PC-9 (cell line): ENCODE results near the gene ANKS6. TPM values are rescaled to one million over a fixed set of nuclear protein-coding genes. Genes with fewer than 3 reads are reported as not detected.

ENCODE experiments used
- Bru-seq: library from RNA; stranded (reverse); fragments of 400-500 nt; gene quantifications from one replicate; lab custom pipeline; 2021; lab: Mats Ljungman, UMichigan
- BruChase-seq, 2 experiments: library from RNA; stranded (reverse); fragments of 400-500 nt; gene quantifications; one replicate each; lab custom pipeline; 2021; lab: Mats Ljungman, UMichigan
- BruUV-seq: library from RNA; stranded (reverse); fragments of 400-500 nt; replicated peaks from 2 replicates; lab custom pipeline; 2021; lab: Mats Ljungman, UMichigan
- CTCF ChIA-PET: fragments of 300-600 bp; sonication (Branson Sonifier 250); formaldehyde crosslinking; loops from one replicate; lab custom pipeline; 2022; ENCODE audit warnings: antibody characterized with exemption; lab: Charles Lee
- POLR2A ChIA-PET: fragments of 300-600 bp; sonication (Branson Sonifier 250); formaldehyde crosslinking; loops from one replicate; lab custom pipeline; 2022; ENCODE audit warnings: antibody characterized with exemption; ENCODE audit not compliant: unreplicated experiment; lab: Charles Lee
- DNase-seq, 2 experiments: peaks; one replicate each; pipeline versions ENCODE4 v3.0.0 to v3.0.0-alpha.2; 2015 to 2022; ENCODE audit warnings: mixed read lengths in 1 of 2
- H2AFZ ChIP-seq: fragments of 200-600 bp; sonication (generic); 2 replicates; pipeline ENCODE4 v1.8.1; 2017; ENCODE audit warnings: antibody characterized with exemption
- H3F3A ChIP-seq: fragments of 200-600 bp; sonication (generic); 2 replicates; pipeline ENCODE4 v1.8.1; 2017; ENCODE audit warnings: antibody characterized with exemption, mild to moderate bottlenecking, low read depth; ENCODE audit not compliant: insufficient read depth
- H3K27ac ChIP-seq: fragments of 200-600 bp; sonication (generic); 2 replicates; pipeline ENCODE4 v1.6.1; 2016; ENCODE audit warnings: mixed run types
- H3K27me3 ChIP-seq: fragments of 200-600 bp; sonication (generic); 2 replicates; pipeline ENCODE4 v1.6.1; 2016; ENCODE audit warnings: low read depth, mixed run types; ENCODE audit not compliant: insufficient read depth
- H3K36me3 ChIP-seq: fragments of 200-600 bp; sonication (generic); 2 replicates; pipeline ENCODE4 v1.6.1; 2016; ENCODE audit warnings: low read depth, mixed run types
- H3K4me1 ChIP-seq: fragments of 200-600 bp; sonication (generic); replicated peaks from 2 replicates; pipeline ENCODE4 v1.6.1; 2016; ENCODE audit warnings: mixed run types; ENCODE audit not compliant: insufficient read depth
- H3K4me2 ChIP-seq: fragments of 200-600 bp; sonication (generic); 2 replicates; pipeline ENCODE4 v1.6.1; 2017; ENCODE audit warnings: mixed run types
- H3K4me3 ChIP-seq: fragments of 200-600 bp; sonication (generic); 2 replicates; pipeline ENCODE4 v1.6.1; 2016; ENCODE audit warnings: mixed run types
- H3K79me2 ChIP-seq: fragments of 200-600 bp; sonication (generic); 2 replicates; pipeline ENCODE4 v1.6.1; 2017; ENCODE audit warnings: low read depth, mixed run types
- H3K9me2 ChIP-seq: fragments of 200-600 bp; sonication (generic); 2 replicates; pipeline ENCODE4 v1.8.1; 2017; ENCODE audit warnings: mild to moderate bottlenecking; ENCODE audit not compliant: insufficient read depth
- H3K9me3 ChIP-seq: fragments of 200-600 bp; sonication (generic); 2 replicates; pipeline ENCODE4 v1.8.1; 2016; ENCODE audit warnings: low read depth; ENCODE audit not compliant: insufficient read depth
- H4K20me1 ChIP-seq: fragments of 200-600 bp; sonication (generic); 2 replicates; pipeline ENCODE4 v1.8.1; 2017; ENCODE audit not compliant: insufficient read depth
- CTCF ChIP-seq: fragments of 200-600 bp; sonication (generic); conservative IDR thresholded peaks from 2 replicates; pipeline ENCODE4 v1.6.1; 2017; ENCODE audit warnings: mixed run types, antibody characterized with exemption, mild to moderate bottlenecking, moderate library complexity
- EZH2 ChIP-seq: fragments of 200-600 bp; sonication (generic); IDR thresholded peaks from 2 replicates; pipeline ENCODE4 v1.8.0; 2017; ENCODE audit warnings: antibody characterized with exemption, low read depth
- intact Hi-C: fragments of 100-400 bp; cut with micrococcal nuclease; formaldehyde crosslinking; loops from one replicate; pipeline ENCODE4 v1.10.0; 2022; ENCODE audit not compliant: unreplicated experiment
- long read RNA-seq: library from polyadenylated mRNA; stranded (forward); transcript quantifications from one replicate; pipeline ENCODE4 v2.0.0, GENCODE V29; 2022
- total RNA-seq: library from RNA; stranded (reverse); gene quantifications from 2 replicates; pipeline ENCODE4 v1.2.3, GENCODE V29; 2021

ANKS6 gene
- 74.7 and 87.7 TPM in 2 replicates for total RNA-seq
- percentile 80 among the genes with signal in this experiment for Bru-seq, nascent RNA
- BruChase-seq, experiment 1, labeled RNA remaining after a 2-hour chase = percentile 86 among the genes with signal in this experiment
- percentile 79 among the genes with signal in this experiment for BruChase-seq, experiment 2, labeled RNA remaining after a 6-hour chase
- long read RNA-seq, full-length matches to known transcripts = 4 of 80 reads
- long read RNA-seq, partial matches to known transcripts = 22 of 80 reads
- long read RNA-seq, other reads (novel, unspliced or antisense) = 54 of 80 reads

GRCh38 chr9:98796364-98797101, at the start of gene ANKS6:
TSS of gene ANKS6 (minus strand) at chr9:98796555. CDS start at chr9:98796491, 64 bp downstream.
- Histone ChIP-seq H3F3A (peaks cover 21% of the 10 kb centered on the region; the same call in 1 of the 2 replicates), H4K20me1 (no peaks in the 10 kb centered on the region), H3K4me3 (peak within 1 kb of the TSS; percentile 64), H3K27ac (no peak within 1 kb of the TSS), H3K4me1 (peaks cover 44% of the 10 kb centered on the region), H3K9me3 (no peaks in the 10 kb centered on the region), H3K36me3 (no peaks in the 10 kb centered on the region), H3K4me2 (peak within 1 kb of the TSS; percentile 90), H3K9me2 (no peaks in the 10 kb centered on the region), H2AFZ (peak within 1 kb of the TSS; percentile 94), H3K79me2 (peaks cover 43% of the 10 kb centered on the region), H3K27me3 (no peaks in the 10 kb centered on the region)
- ChIA-PET CTCF (no interaction called here), POLR2A (no interaction called here)
- TF ChIP-seq EZH2 (no peak), CTCF (peak; percentile 49; the same call in 1 of the 2 replicates)
- DNase-seq = peak in 1 of 2 experiments; percentile 87
- no TSS peak for BruUV-seq
- intact Hi-C loops = loop anchor here (10.0 kb wide), 4 partner anchors 222 to 722 kb away; no protein-coding TSS in a partner anchor

- ChIA-PET POLR2A (no interaction called here), CTCF (no interaction called here)
- Histone ChIP-seq H3K4me1 (peaks cover 7% of the 10 kb centered on the region), H3F3A (peaks cover 15% of the 10 kb centered on the region), H3K79me2 (no peaks in the 10 kb centered on the region), H3K27ac (no peak overlapping the region), H3K27me3 (no peaks in the 10 kb centered on the region), H3K4me2 (no peak overlapping the region), H3K36me3 (peaks cover 11% of the 10 kb centered on the region; the same call in 1 of the 2 replicates), H4K20me1 (no peaks in the 10 kb centered on the region), H3K4me3 (no peak overlapping the region), H3K9me3 (no peaks in the 10 kb centered on the region), H2AFZ (no peak overlapping the region), H3K9me2 (no peaks in the 10 kb centered on the region)
- BruUV-seq = no TSS peak
- no peak for TF ChIP-seq CTCF
- no peak for TF ChIP-seq EZH2
- intact Hi-C loops = loop anchor here (5.0 kb wide), 1 partner anchor 316 kb away; no protein-coding TSS in a partner anchor
- no peak for DNase-seq
Observed at GRCh38 chr9:98846081-98846480, 49.7 kb upstream of the ANKS6 start.

GRCh38 chr9:98842510-98842909, 46.2 kb upstream of the ANKS6 start:
- Histone ChIP-seq H3K9me3 (no peaks in the 10 kb centered on the region), H3K79me2 (no peaks in the 10 kb centered on the region), H3K4me2 (no peak overlapping the region), H3K36me3 (peaks cover 11% of the 10 kb centered on the region; the same call in 1 of the 2 replicates), H3K4me1 (no peaks in the 10 kb centered on the region), H4K20me1 (no peaks in the 10 kb centered on the region), H2AFZ (no peak overlapping the region), H3K4me3 (no peak overlapping the region), H3K27ac (no peak overlapping the region), H3K27me3 (no peaks in the 10 kb centered on the region), H3F3A (peaks cover 7% of the 10 kb centered on the region; the same call in 1 of the 2 replicates), H3K9me2 (no peaks in the 10 kb centered on the region)
- intact Hi-C loops = no loop called here
- no peak for DNase-seq
- CTCF ChIA-PET = interaction anchor here (0.6 to 0.8 kb wide), 2 partner anchors 67 to 728 kb away, joined by 3 read pairs; no protein-coding TSS in a partner anchor
- TF ChIP-seq CTCF (no peak), EZH2 (no peak)
- no TSS peak for BruUV-seq
- POLR2A ChIA-PET = no interaction called here
